ENCODE results near the gene MRPS18A. TPM values are rescaled to one million over a fixed set of nuclear protein-coding genes. Genes with fewer than 3 reads are reported as not detected.

MRPS18A gene
- 10 to 100 TPM; 37.8 to 51.5 TPM for total RNA-seq

DNA sequence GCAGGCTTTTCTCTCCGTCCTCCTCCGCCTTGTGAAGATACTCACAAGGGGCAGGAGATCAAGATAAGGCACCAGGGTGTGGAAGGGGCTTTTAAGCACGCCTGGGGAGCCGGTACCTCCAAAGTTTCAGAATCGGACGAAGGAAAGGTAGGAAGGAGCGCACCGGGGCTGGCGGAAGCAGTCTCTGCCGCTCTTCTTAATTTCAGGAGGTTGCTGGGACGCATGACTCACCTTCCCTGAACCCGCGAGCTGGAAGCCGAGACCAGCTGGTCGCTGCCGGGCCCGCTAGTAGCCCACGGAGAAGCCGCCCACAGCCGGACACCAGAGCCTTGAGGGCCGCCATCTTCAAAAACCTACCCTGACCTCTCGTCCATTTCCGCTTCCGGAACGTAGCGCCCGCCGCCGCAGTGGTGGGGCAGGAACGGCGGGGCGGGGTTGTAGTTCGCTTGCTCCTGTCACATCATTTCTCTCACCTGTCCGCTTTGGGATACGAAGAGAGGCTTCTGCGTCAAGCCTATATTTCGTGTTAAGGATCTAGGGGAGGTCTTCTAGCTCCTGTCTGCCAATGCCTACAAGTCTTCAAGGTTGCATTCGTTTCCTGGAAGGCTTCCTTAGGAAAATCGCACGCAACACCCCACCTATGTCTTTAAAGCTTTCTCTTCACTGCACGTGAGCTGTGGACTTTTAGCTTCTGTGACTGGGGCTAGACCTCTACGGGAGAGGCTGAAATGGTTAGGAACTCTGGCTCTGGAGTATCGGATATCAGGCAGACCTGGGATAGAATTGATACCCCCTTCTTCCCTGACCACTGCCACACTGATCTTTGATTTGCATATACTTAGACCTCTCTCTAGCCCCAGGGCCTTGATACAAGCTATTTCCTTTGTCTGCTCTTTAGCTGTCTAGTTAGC is at the start of gene MRPS18A:
Gene MRPS18A, minus strand, starts transcription at position 355 of the 911 bp plus-strand sequence. Its CDS starts 12 bp downstream, at position 343.
- Mint-ChIP-seq H3K36me3 (peaks cover 13 to 23% of the 10 kb centered on the region in 2 donors), H3K27ac (peak within 1 kb of the TSS; percentile 94 to 95), H3K9me3 (no peaks in the 10 kb centered on the region)
- peak; percentile 81 to 89 for DNase-seq (ENCODE audit: low spot score in 2 of 2)
- ATAC-seq = peak; percentile 97 to 98

DNA sequence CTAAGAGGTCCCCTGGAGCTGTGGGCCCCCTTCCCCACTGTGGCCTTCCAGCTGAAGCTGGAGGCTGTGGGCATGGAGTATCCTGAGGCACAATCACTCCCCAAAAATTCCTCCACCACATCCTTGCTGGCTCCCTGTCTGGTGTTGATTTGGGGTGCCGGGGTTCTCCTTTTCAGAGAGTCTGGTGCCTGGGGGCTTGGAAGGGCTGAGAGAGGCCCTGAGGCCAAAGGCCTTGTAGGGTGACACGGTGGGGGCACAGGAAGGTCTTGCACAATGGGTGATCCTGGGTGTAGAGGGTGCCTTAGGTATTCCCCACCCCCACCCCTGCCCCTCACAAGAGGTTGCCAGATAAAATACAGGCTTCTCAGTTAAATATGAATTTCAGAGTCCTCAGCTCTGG is 49.3 kb upstream of the MRPS18A start:
- H3K27ac Mint-ChIP-seq = peak overlapping the region in 1 of 2 donors; percentile 37

DNA sequence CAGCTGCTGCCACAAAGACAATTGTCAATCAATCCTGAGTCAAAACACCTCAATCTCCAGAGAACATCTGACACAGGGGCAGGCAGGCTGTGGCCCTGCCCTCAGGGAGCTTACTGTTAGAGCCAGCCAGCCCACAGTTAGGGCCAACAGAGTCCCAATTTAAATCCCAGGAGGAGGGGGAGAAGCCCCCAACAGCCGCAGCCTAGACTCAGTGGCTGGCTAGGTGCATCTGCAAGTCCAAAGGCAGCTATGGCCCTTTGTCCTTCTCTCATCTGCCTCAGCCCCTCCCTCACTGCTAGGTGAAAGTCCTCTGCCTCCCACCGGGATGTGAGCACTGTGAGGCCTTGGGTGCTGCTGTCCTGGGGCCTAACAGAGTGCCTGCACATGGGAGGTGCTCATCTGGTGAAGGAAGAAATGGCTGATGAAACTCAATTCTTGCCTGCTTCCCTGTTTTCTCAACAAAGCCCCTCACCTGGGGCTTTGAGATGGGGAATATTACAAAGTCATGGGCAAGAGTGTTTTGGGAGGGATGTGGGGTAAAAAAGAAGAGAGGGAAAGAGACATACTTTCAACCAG is 48.7 kb upstream of the MRPS18A start:
- Mint-ChIP-seq H3K36me3 (peaks cover 0 to 6% of the 10 kb centered on the region in 2 donors), H3K27ac (peak overlapping the region in 1 of 2 donors; percentile 37), H3K9me3 (peaks cover 4 to 12% of the 10 kb centered on the region in 2 donors)
- DNase-seq (ENCODE audit: low spot score in 2 of 2) (no peak), ATAC-seq (no peak)

More for the DNA sequence above, 49.3 kb upstream of the MRPS18A start:
- ATAC-seq (no peak), DNase-seq (ENCODE audit: low spot score in 2 of 2) (no peak)
- peaks cover 0 to 8% of the 10 kb centered on the region in 2 donors for H3K9me3 Mint-ChIP-seq
- H3K36me3 Mint-ChIP-seq = peaks cover 0 to 6% of the 10 kb centered on the region in 2 donors

DNA sequence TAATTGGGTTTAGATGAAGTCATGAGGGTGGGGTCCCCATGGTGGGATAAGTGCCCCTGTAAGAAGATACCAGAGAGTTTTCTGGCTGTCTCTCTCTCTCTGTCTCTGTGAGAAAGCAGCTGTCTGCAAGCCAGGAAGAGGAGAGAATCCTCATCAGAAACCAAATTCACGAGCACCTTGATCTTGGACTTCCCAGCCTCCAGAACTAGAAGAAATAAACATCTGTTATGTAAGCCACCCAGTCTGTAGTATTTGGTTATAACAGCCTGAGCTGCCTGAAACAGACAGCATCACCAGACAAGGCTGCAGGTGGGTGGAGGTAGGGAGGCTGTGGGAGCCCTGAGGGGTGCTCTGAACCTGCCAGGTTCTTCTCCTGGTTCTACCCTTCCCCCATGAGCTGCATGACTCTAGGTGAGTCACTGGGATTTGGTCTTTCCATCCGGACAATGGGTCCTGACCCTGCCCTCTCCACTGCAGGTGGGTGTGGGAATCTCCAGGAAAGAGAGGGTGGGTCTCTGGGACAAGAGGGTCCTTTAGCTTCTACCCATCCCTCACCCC is 48.1 kb upstream of the MRPS18A start:
- H3K36me3 Mint-ChIP-seq = peaks cover 0 to 6% of the 10 kb centered on the region in 2 donors
- peak overlapping the region in 1 of 2 donors; percentile 84 for H3K27ac Mint-ChIP-seq
- ATAC-seq = no peak
- peaks cover 10 to 17% of the 10 kb centered on the region in 2 donors for H3K9me3 Mint-ChIP-seq
- no peak for DNase-seq (ENCODE audit: low spot score in 2 of 2)

DNA sequence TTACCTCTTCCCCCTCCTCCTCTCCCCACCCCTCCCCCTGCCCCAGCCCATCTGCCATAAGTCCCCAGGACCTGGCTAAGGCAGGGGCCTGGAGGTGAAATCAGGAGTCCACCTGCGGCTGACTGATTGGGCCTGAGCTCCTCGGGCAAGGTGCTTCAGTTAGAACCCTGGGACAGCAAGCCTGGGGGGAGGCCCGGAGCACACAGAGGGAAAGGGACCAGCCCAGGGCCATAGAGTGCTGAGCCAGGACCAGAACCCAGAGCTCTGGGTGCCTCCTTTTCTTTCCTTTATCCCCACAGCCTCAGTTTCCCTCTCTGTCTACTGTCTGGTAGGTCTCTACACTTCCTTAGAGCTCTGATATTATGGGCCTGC is 46.7 kb upstream of the MRPS18A start:
- DNase-seq (ENCODE audit: low spot score in 2 of 2) = no peak
- peaks cover 13 to 21% of the 10 kb centered on the region in 2 donors for H3K9me3 Mint-ChIP-seq
- no peak for ATAC-seq
- peak overlapping the region; percentile 40 to 84 for H3K27ac Mint-ChIP-seq
- H3K36me3 Mint-ChIP-seq = peaks cover 0 to 6% of the 10 kb centered on the region in 2 donors

DNA sequence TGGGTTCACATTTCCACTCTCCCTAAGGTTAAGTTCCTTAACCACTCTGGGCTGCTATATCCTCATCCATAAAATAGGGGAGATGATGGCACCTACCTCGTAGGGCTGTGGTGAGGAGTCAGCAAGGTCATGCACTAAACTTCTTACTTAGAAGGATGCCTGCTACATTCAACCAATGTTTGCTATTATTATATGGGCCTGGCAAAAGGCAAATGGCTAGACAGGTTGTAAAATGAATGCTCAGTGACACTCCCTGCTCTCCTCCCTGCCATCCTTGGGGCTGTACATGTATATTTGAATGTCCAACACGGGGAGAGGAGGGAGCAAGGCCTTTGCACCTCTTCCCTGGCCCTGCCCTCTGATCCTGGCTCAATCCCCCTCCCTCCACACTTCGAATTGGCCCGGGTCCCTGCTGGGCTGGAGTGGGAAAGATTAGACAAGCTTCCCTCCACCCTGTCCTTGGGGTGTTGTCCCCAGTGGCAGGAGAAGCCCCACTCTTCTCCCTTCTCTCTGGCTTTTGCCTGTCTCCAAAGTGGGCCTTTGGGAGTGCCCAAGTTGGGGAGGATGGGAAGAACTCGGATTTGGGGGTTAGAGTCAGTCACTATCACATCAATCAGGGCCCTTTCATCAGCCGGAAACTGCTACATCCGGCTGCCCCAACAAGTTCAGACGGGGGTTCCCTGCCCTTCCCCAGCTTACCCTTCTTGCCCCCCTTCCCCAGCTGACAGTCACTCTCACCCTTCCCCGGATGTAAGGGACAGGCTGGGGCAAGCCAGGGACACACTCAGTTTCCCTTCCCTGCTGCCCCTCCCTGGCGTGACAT is 46.1 kb upstream of the MRPS18A start:
- peaks cover 13 to 21% of the 10 kb centered on the region in 2 donors for H3K9me3 Mint-ChIP-seq
- ATAC-seq (peak; percentile 50 to 93), DNase-seq (ENCODE audit: low spot score in 2 of 2) (peak in 1 of 2 donors; percentile 66)
- H3K27ac Mint-ChIP-seq = peak overlapping the region; percentile 40 to 84
- H3K36me3 Mint-ChIP-seq = peaks cover 0 to 6% of the 10 kb centered on the region in 2 donors

DNA sequence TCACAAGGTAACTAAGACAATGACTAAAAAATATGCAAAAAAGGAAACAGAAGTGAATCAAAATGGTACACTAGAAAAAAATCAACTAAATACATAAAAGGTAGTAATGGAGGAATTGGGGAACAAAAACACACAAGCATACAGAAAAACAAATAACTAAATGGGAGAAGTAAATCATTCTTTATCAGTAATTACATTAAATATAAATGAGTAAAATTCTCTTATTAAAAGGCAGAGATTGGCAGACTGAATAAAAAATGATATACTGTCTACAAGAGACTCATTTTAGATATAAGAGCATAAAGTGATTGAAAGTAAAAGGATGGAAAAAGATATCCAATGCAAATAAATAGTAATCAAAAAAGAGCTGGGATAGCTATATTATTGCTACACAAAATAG is 43.0 kb upstream of the MRPS18A start:
- H3K9me3 Mint-ChIP-seq = peaks cover 13 to 21% of the 10 kb centered on the region in 2 donors

DNA sequence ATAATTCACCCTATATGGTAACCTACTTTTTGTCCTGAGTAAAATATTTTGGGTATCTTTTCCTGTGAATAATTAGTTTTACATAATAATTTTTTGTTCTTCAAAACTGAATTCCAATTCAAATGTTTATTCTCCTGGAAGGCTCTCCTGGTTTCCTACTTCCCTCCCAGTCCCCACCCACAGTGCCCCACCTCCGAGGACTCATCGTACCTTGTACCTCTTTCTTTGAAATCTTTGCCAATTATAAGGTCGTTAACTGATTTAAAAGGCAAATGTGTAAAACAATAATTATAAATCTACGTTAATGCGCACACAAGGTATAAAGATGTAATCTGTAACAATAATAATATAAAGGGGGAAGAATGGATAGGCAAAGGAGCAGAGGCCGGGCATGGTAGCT is 41.9 kb upstream of the MRPS18A start:
- ATAC-seq = no peak
- Mint-ChIP-seq H3K27ac (no peak overlapping the region), H3K36me3 (peaks cover 0 to 6% of the 10 kb centered on the region in 2 donors), H3K9me3 (peaks cover 13 to 21% of the 10 kb centered on the region in 2 donors)
- DNase-seq (ENCODE audit: low spot score in 2 of 2) = no peak

More for the DNA sequence above, 43.0 kb upstream of the MRPS18A start:
- ATAC-seq (no peak), DNase-seq (ENCODE audit: low spot score in 2 of 2) (no peak)
- H3K36me3 Mint-ChIP-seq = peaks cover 0 to 6% of the 10 kb centered on the region in 2 donors
- no peak overlapping the region for H3K27ac Mint-ChIP-seq

DNA sequence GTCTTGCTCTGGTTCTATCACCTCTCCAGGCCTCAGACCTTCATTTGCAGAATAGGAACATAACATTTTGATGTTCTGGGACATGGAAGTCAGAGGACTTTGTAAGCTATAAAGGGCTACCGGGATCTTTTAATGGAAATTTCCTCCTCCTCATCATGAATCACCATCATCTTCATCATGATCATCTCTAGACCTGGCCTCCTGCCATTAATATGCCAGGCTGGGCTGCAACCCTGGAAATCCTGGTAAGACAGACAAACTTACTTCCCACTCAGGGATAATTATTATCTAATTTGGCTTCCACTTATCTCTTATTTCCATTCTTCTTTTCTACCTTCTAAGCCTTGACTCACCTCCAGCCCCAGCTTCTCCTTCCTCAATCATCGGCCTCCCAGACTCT is 41.0 kb upstream of the MRPS18A start:
- peaks cover 13 to 21% of the 10 kb centered on the region in 2 donors for H3K9me3 Mint-ChIP-seq
- no peak for DNase-seq (ENCODE audit: low spot score in 2 of 2)

DNA sequence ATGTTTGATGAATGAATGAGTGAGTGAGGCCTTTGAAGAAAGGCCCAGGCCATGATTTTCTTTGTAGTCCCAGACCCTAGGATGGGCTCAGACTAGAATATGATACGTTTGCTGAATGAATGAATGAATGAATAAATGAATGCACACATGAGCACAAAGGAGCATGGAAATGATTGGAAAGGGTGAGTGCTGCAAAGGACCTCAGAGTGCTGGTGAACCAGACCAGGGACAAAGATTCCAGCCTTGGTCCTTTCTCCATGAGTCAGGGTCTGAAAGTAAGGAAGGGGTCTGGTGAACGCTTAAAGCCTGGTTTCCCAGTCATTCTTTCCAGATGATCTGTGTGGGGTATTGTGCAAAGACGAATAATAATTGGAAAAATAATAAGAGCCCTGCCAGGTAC is 40.0 kb upstream of the MRPS18A start:
- Mint-ChIP-seq H3K36me3 (no peaks in the 10 kb centered on the region), H3K9me3 (peaks cover 13 to 21% of the 10 kb centered on the region in 2 donors), H3K27ac (no peak overlapping the region)
- DNase-seq (ENCODE audit: low spot score in 2 of 2) (no peak), ATAC-seq (no peak)

More for the DNA sequence above, 41.0 kb upstream of the MRPS18A start:
- ATAC-seq = no peak
- H3K36me3 Mint-ChIP-seq = peaks cover 0 to 6% of the 10 kb centered on the region in 2 donors
- no peak overlapping the region for H3K27ac Mint-ChIP-seq

DNA sequence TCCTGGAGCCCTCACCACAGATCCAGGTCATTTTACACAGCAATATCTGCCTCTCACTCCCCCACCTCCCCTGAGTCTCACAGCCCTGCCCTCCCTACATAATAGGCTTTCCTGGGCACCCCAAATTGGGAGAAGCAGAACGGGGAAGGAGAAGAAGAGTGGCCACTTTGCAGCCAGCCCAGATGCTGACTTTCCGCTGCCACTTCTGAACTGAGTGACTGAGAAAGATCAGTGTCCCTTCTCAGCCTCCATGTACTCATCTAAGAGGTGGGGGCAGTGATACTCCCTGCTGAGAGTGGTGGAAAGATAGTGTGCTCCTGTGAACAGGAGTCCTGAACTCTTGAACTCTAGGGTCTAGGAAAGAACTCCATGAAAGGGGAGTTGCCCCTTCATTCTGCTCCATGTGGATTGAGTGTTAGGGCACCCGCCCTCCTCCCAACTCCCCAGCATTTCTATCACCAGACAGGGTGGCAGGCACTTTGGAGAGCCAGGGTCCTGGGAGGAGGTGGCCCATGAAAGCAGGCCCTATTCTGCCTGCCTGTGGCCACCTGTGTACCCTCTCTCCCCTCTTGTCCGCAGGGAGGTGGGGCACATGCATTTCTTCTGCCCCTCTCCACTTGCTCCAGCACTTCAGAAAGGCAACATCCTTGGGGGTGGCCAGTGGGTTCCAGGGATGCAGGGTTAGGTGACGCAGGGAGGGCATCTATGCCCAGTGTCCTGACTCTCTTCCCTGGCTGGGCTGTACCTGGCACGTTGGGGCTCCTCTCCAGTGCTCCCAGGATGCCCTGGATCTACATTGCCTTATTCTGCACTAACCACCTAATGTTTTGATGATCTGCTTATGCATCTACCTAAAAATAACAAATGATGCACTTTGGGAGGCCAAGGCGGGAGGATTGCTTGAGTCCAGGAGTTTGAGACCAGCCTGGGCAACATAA is 38.3 kb upstream of the MRPS18A start:
- Mint-ChIP-seq H3K27ac (peak overlapping the region; percentile 78 to 90), H3K9me3 (peaks cover 5 to 6% of the 10 kb centered on the region in 2 donors), H3K36me3 (no peaks in the 10 kb centered on the region)
- no peak for ATAC-seq
- DNase-seq (ENCODE audit: low spot score in 2 of 2) = no peak

DNA sequence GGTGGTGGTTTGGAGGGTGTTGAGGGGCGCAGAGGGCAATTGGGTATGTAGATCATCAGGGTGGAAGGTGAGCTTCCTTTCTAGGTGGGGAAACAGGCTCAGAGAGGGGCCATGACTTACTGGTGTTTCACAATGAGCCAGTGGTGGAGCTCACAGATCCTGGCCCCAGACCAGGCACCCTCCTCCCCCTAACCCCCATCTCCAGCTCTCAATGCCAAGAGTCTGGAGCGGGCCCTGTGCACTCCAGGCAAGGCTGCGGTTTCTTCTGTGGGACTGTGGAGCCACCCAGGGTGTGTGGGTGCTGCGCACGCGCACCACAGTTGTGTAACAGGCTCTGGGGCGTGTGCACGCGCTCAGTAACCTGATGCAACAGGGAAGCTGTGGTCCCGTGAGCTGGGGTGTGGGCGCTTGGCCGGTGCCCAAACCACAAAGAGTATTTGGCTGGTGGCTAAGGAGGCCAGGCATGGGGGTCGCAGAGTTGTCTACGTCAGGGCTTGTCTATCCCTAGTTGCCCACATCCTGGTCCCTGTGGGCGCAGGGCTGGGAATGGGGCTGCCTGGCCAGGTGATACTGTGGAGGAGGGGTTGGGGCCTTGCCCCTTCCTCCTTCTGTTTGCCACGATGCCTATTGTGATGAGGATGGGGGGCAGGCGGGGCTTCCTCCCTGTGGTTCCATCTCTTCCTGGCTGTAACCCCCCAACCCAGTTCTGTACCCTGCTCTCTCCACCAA is 37.5 kb upstream of the MRPS18A start:
- Mint-ChIP-seq H3K27ac (peak overlapping the region; percentile 78 to 92), H3K36me3 (no peaks in the 10 kb centered on the region), H3K9me3 (no peaks in the 10 kb centered on the region)
- DNase-seq (ENCODE audit: low spot score in 2 of 2) = peak; percentile 67 to 80
- ATAC-seq = peak; percentile 79 to 83

DNA sequence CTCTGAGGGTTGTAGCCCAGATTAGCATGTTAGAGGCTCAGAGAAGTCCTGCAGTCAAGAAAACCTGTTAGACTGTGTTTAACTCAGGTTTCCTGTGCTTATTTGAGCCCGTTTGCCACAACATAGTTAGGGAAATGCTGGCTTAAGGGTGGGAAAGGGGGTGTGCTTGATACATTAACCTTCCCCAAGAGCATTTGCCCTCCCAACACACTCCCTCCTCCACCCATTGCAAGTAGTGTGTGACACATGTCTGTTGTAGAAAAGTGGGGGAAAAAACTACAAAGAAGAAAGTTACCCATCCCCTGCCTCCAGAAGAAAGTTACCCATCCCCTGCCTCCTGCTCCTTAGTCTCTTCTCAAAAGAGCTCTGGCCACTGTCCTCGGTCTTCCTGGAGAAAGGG is 36.8 kb upstream of the MRPS18A start:
- DNase-seq (ENCODE audit: low spot score in 2 of 2) (no peak), ATAC-seq (no peak)
- Mint-ChIP-seq H3K9me3 (no peaks in the 10 kb centered on the region), H3K27ac (peak overlapping the region; percentile 78 to 92), H3K36me3 (no peaks in the 10 kb centered on the region)

DNA sequence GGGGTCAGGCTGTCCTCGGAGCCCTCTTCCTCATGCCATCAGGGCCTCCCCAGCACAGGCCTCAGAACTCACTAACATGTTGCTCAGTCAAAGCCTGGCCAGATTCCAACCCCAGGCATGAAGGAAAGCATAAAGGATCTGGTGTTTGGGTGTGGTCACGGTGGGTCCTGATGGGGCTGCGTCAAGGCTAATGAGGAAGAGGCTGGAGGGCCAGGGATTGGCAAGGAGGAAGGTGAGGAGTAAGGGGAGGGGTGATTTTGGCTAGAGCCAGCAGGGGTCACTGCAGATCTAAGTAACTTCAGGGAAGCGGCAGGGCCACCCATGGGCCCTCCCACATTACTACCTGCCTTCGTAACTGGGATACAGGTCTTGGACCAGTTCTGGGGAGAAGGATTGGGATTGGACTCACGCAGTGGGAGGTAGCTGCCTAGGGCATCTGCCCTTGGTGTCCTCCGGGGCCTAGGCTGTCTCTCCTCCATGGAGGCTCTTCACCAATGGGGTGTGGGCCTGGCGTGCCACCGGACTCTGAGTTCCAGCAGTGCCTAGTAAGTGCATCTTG is 36.2 kb upstream of the MRPS18A start:
- Mint-ChIP-seq H3K36me3 (no peaks in the 10 kb centered on the region), H3K9me3 (no peaks in the 10 kb centered on the region), H3K27ac (peak overlapping the region in 1 of 2 donors; percentile 63)
- peak; percentile 80 to 84 for ATAC-seq
- peak; percentile 67 to 73 for DNase-seq (ENCODE audit: low spot score in 2 of 2)

All from activated naive CD4-positive, alpha-beta T cell treated with anti-CD3 and anti-CD28 coated beads, Interleukin-2, amount 50 U/mL, for 72 hours (primary cell).